ENCODE data around the gene CTH.

DNA sequence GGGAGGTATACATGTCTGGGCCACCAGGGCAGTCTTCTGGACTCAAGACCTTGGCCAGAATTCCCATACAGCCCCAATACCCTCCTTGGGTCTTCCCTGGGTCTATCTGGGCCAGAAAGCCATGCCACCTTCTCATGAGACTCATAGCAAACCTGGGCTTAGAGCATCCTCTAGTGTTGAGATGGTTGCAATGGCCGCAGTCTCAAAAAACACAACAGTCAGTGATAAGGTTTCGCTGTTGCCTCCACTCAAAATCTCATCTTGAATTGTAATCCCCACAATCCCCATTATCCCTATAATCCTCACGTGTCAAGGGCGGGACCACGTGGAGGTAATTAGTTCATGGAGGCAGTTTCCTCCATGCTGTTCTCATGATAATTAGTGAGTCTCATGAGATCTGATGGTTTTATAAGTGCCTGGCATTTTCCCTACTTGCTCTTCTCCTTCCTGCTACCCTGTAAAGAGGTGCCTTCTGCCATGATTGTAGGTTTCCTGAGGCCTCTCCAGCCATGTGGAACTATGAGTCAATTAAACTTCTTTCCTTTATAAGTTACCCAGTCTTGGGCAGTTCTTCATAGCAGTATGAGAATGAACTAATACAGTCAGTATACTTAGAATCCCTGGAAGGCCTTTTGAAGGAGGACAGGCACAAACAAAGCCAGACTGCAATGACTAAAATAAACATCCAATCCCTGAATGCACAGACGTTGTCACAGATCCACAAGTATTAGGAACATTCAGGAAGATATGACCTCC, 77.0 kb downstream of the CTH start:
- TF ChIP-seq, protein P1, sequence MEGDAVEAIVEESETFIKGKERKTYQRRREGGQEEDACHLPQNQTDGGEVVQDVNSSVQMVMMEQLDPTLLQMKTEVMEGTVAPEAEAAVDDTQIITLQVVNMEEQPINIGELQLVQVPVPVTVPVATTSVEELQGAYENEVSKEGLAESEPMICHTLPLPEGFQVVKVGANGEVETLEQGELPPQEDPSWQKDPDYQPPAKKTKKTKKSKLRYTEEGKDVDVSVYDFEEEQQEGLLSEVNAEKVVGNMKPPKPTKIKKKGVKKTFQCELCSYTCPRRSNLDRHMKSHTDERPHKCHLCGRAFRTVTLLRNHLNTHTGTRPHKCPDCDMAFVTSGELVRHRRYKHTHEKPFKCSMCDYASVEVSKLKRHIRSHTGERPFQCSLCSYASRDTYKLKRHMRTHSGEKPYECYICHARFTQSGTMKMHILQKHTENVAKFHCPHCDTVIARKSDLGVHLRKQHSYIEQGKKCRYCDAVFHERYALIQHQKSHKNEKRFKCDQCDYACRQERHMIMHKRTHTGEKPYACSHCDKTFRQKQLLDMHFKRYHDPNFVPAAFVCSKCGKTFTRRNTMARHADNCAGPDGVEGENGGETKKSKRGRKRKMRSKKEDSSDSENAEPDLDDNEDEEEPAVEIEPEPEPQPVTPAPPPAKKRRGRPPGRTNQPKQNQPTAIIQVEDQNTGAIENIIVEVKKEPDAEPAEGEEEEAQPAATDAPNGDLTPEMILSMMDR (IDR thresholded peaks at IDR 0.05; ENCODE audit: low read length) = peak; percentile 53
- TF ChIP-seq EZH2 (optimal IDR thresholded peaks at IDR 0.05; ENCODE audit: low read depth, low read length) = no peak
- TF ChIP-seq EZH2phosphoT487 (IDR thresholded peaks at IDR 0.05; ENCODE audit: low read length) = no peak

All from MM.1S (cell line).